ENCODE measurements around the gene ZSCAN22. TPM values are rescaled to one million over a fixed set of nuclear protein-coding genes. Genes with fewer than 3 reads are reported as not detected.
A peak's percentile ranks its signal among the peaks of the same experiment; 100 is the strongest.

The ZSCAN22 gene
- total and polyA plus RNA-seq, 2 of the 4 experiments (the other 2 are of a cell fraction) = 2.2 to 2.5 TPM

DNA sequence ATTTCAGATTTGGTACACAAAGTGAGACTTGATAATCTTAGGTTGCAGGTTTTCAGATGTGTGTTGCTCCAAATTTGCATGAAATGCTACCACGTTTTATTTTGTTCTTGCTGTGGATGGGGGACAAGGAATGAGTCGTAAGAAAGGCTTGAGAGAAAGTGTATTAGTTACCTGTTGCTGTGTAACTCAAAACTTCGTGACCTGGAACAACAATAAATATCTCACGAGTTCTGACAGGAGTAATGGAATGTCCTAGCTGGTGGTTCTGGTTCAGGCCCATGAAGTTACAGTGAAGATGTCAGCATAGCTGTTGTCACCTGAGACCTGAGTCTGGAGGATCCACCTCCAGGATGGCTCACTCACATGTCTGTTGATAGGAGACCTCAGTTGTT is 46.9 kb upstream of the ZSCAN22 start:
- H3K4ac ChIP-seq (ENCODE audit: low read depth, low read length) = no peak overlapping the region
- H3K79me1 ChIP-seq (ENCODE audit: low read depth in 1 of 2, low read length in 2 of 2) = peaks cover 39 to 64% of the 10 kb centered on the region in 2 experiments
- H3K4me2 ChIP-seq (ENCODE audit: low read depth, low read length) = peak overlapping the region; percentile 85
- H2AFZ ChIP-seq (replicated peaks; ENCODE audit: low read length, poor library complexity) = no peak overlapping the region
- H2BK120ac ChIP-seq (ENCODE audit: low read depth, low read length) = no peak overlapping the region
- no peaks in the 10 kb centered on the region for H3K27me3 ChIP-seq (ENCODE audit: control insufficient read depth, insufficient read depth, low read length)
- in situ Hi-C loops (cut with MboI; ENCODE audit: low sequenced_read_pairs) = no loop called here
- H3K56ac ChIP-seq (ENCODE audit: extremely low read depth, insufficient read depth, low read length) = no peak overlapping the region
- no peak overlapping the region for H2AK9ac ChIP-seq (replicated peaks; ENCODE audit: low read depth, low read length, poor library complexity)
- H3K36me3 ChIP-seq (ENCODE audit: control insufficient read depth, insufficient read depth, low read length) = peaks cover 27% of the 10 kb centered on the region
- ChIA-PET POLR2A (ENCODE audit: unreplicated experiment) (interaction anchor here (0.6 kb wide), 1 partner anchor 172 kb away, joined by 3 read pairs; the partner anchor contains the start of gene ZNF324B), CTCF (no interaction called here)
- no peak overlapping the region for H2BK20ac ChIP-seq (ENCODE audit: low read depth, low read length)
- H3K4me1 ChIP-seq (ENCODE audit: control insufficient read depth, insufficient read depth, low read length) = 0 out of 2 replicates have a peak, but pooled peaks cover 2% of the 10 kb centered on the region
- no peak overlapping the region for H4K91ac ChIP-seq (ENCODE audit: insufficient read depth, low read depth, low read length)
- H3K4me3 ChIP-seq (ENCODE audit: insufficient read depth, low read depth, low read length) = no peak overlapping the region
- no peak for TF ChIP-seq RFX5 (IDR thresholded peaks at IDR 0.05; ENCODE audit: low read depth, low read length)
- no peak for TF ChIP-seq RAD21 (IDR thresholded peaks at IDR 0.05; ENCODE audit: low read length)
- TF ChIP-seq CEBPB (IDR thresholded peaks at IDR 0.05; ENCODE audit: low read depth, low read length) = no peak
- TF ChIP-seq CTCF (conservative IDR thresholded peaks at IDR 0.05; ENCODE audit: low read depth, low read length) = no peak
- TF ChIP-seq POLR2A (IDR thresholded peaks at IDR 0.05; ENCODE audit: low read depth, low read length) = no peak
- H3K23ac ChIP-seq (ENCODE audit: low read depth, low read length) = peak overlapping the region; percentile 85; the same call in 1 of the 2 replicates
- no peak overlapping the region for H4K5ac ChIP-seq (ENCODE audit: low read depth, low read length)
- H4K8ac ChIP-seq (ENCODE audit: low read depth in 2 of 2, low read length in 2 of 2) = no peak overlapping the region; a peak in 1 of 4 replicates
- H2BK15ac ChIP-seq (ENCODE audit: low read depth, low read length) = no peak overlapping the region
- peaks cover 19% of the 10 kb centered on the region; the same call in 1 of the 2 replicates for H3K9me3 ChIP-seq (ENCODE audit: control insufficient read depth, insufficient read depth, low read length)
- dilution Hi-C loops (cut with HindIII; ENCODE audit: low sequenced_read_pairs, unreplicated experiment) = no loop called here
- no peak overlapping the region for H3K18ac ChIP-seq (ENCODE audit: low read depth, low read length)
- H3K9me1 ChIP-seq (ENCODE audit: insufficient read depth, low read length) = peaks cover 8% of the 10 kb centered on the region; the same call in 1 of the 2 replicates
- H2BK5ac ChIP-seq (ENCODE audit: low read depth, low read length, poor library complexity, severe bottlenecking) = no peak overlapping the region
- peaks cover 12% of the 10 kb centered on the region for H4K20me1 ChIP-seq (ENCODE audit: insufficient read depth, low read length)
- H3K14ac ChIP-seq (replicated peaks; ENCODE audit: low read depth, low read length) = no peak overlapping the region; the same call in none of the 2 replicates
- DNase-seq = no peak
- no peak overlapping the region for H3K9ac ChIP-seq (ENCODE audit: low read depth, low read length)
- BruUV-seq (replicated peaks) = no TSS peak
- H3K27ac ChIP-seq (ENCODE audit: insufficient read depth, low read length) = no peak overlapping the region
- WGBS, 2 experiments (ENCODE audit: extremely low coverage in 2 of 2, insufficient read length in 1 of 2) = 100% methylated on average over 1 of the region's 4 CpGs; no CpG with 5 or more reads in 1 of the 2 experiments
- intact Hi-C loops (cut with micrococcal nuclease) = loop anchor here (5.0 kb wide), 1 partner anchor 98 kb away; the partner anchor contains the start of gene ZNF274
- H2AK5ac ChIP-seq (ENCODE audit: low read depth, low read length) = no peak overlapping the region
- no peak for ATAC-seq (ENCODE audit: low read depth)
